HEK293 (cell line): ENCODE measurements around the gene ADK.

ENCODE experiments used
- CTCF ChIA-PET: fragments of 350-600 bp; formaldehyde crosslinking; extraction: SDS; loops from one replicate; lab custom pipeline; 2021; ENCODE audit warnings: antibody characterized with exemption; lab: Yijun Ruan, JAX
- POLR2A ChIA-PET: fragments of 300-600 bp; formaldehyde crosslinking; extraction: SDS; loops from one replicate; lab custom pipeline; 2020; ENCODE audit warnings: antibody characterized with exemption, inconsistent platforms; lab: Yijun Ruan, JAX
- H3K27ac ChIP-seq: fragments of 200-500 bp; sonication (Bioruptor generic); 2 replicates; pipeline ENCODE4 v1.5.1; 2014; ENCODE audit warnings: low read depth, low read length, control low read depth, inconsistent platforms; ENCODE audit errors: extremely low read depth
- H3K36me3 ChIP-seq, 2 experiments: fragments of 200-500 bp in 1 of 2; sonication (Bioruptor generic) in 1 of 2; 1 replicate in 1 of 2; 2 replicates in 1 of 2; pipeline ENCODE4 v1.5.1; 2014 to 2017; ENCODE audit warnings: inconsistent platforms in 2 of 2, low read length in 2 of 2; ENCODE audit not compliant: control insufficient read depth in 2 of 2, insufficient read depth in 1 of 2
- H3K4me1 ChIP-seq: fragments of 200-500 bp; sonication (Bioruptor generic); 2 replicates; pipeline ENCODE4 v1.5.1; 2014; ENCODE audit warnings: mild to moderate bottlenecking, low read length, inconsistent platforms; ENCODE audit not compliant: control insufficient read depth, insufficient read depth
- H3K4me3 ChIP-seq: 2 replicates; pipeline ENCODE4 v1.5.1; 2011; ENCODE audit warnings: low read depth, mild to moderate bottlenecking, control low read depth, low read length, moderate library complexity
- H3K9me3 ChIP-seq: fragments of 200-500 bp; sonication (Bioruptor generic); 2 replicates; pipeline ENCODE4 v1.5.1; 2014; ENCODE audit warnings: low read depth, low read length, inconsistent platforms; ENCODE audit not compliant: control insufficient read depth, insufficient read depth
- KLF7 ChIP-seq: fragments of 450-650 bp; formaldehyde crosslinking; IDR thresholded peaks from 2 replicates; pipeline ENCODE4 v1.5.1; 2016; ENCODE audit warnings: missing biosample characterization, missing genetic modification characterization, borderline replicate concordance
- KLF9 ChIP-seq: fragments of 450-650 bp; formaldehyde crosslinking; IDR thresholded peaks from 2 replicates; pipeline ENCODE4 v1.5.1; 2016; ENCODE audit warnings: missing biosample characterization, missing genetic modification characterization, low read depth
- PBX3 ChIP-seq: sonication (generic); formaldehyde crosslinking; IDR thresholded peaks from 2 replicates; pipeline ENCODE4 v1.8.1; 2022; ENCODE audit warnings: mild to moderate bottlenecking, moderate library complexity, missing genetic modification reagents
- SETDB1 ChIP-seq: IDR thresholded peaks from one replicate; pipeline ENCODE4 v1.6.1; 2017; ENCODE audit warnings: mild to moderate bottlenecking, low read length, moderate library complexity, mixed read lengths; ENCODE audit not compliant: insufficient read length
- TCF7L2 ChIP-seq: IDR thresholded peaks from 2 replicates; pipeline ENCODE4 v1.6.1; 2011; ENCODE audit warnings: low read depth, mild to moderate bottlenecking, inconsistent platforms, low read length, moderate library complexity, borderline replicate concordance
- ZNF211 ChIP-seq: fragments of 450-650 bp; formaldehyde crosslinking; IDR thresholded peaks from 2 replicates; pipeline ENCODE4 v1.5.1; 2016; ENCODE audit warnings: low read depth, missing biosample characterization, missing genetic modification characterization
- ZNF394 ChIP-seq: fragments of 450-650 bp; formaldehyde crosslinking; IDR thresholded peaks from 2 replicates; pipeline ENCODE4 v1.5.1; 2016; ENCODE audit warnings: missing biosample characterization, missing genetic modification characterization, mild to moderate bottlenecking, moderate library complexity, borderline replicate concordance
- ZNF513 ChIP-seq: fragments of 450-650 bp; IDR thresholded peaks from 2 replicates; pipeline ENCODE4 v1.5.1; 2018; ENCODE audit warnings: missing biosample characterization, missing genetic modification characterization
- ZNF529 ChIP-seq: fragments of 450-650 bp; formaldehyde crosslinking; IDR thresholded peaks from 2 replicates; pipeline ENCODE4 v1.5.1; 2017; ENCODE audit warnings: missing genetic modification characterization, missing biosample characterization; ENCODE audit not compliant: insufficient replicate concordance
- ZNF571 ChIP-seq: fragments of 450-650 bp; formaldehyde crosslinking; IDR thresholded peaks from 2 replicates; pipeline ENCODE4 v1.5.0; 2017; ENCODE audit warnings: missing biosample characterization, missing genetic modification characterization
- ZNF585B ChIP-seq: fragments of 450-650 bp; formaldehyde crosslinking; IDR thresholded peaks from 2 replicates; pipeline ENCODE4 v1.5.1; 2016; ENCODE audit warnings: missing biosample characterization, missing genetic modification characterization
- ZNF747 ChIP-seq: fragments of 450-650 bp; formaldehyde crosslinking; IDR thresholded peaks from 2 replicates; pipeline ENCODE4 v1.5.1; 2016; ENCODE audit warnings: missing biosample characterization, missing genetic modification characterization
- ZNF768 ChIP-seq: fragments of 450-650 bp; formaldehyde crosslinking; IDR thresholded peaks from 2 replicates; pipeline ENCODE4 v1.5.1; 2018; ENCODE audit warnings: missing biosample characterization, mild to moderate bottlenecking, missing genetic modification characterization
- ZXDB ChIP-seq: fragments of 450-650 bp; formaldehyde crosslinking; IDR thresholded peaks from 2 replicates; pipeline ENCODE4 v1.5.1; 2016; ENCODE audit warnings: missing biosample characterization, missing genetic modification characterization
- TF ChIP-seq, protein P1 (sequence below): fragments of 450-650 bp; formaldehyde crosslinking; IDR thresholded peaks from 2 replicates; pipeline ENCODE4 v1.5.1; 2017; ENCODE audit warnings: missing biosample characterization, missing genetic modification characterization

ADK gene

DNA sequence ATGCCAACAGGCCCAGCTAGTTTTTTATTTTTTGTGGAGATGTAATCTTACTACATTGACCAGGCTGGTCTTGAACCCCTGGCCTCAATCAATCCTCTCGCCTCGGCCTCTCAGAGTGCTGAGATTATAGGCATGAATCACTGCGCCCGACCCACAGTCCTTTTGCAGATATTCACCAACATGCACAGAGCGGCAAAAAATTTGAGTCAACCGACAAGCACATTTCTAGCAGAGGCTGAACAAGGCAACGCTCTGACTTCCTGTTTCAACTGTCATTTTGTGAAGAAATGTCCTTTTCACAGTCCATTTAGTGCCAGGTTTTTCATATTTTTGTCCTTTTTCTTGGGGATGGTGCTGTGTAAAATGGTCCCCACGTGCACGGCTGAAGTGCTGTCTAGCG, 604.3 kb downstream of the ADK start:
- H3K4me3 ChIP-seq: no peak overlapping the region
- no peak overlapping the region for H3K27ac ChIP-seq
- CTCF ChIA-PET: interaction anchor here (0.7 to 1.6 kb wide), 3 partner anchors 79 to 267 kb away, joined by 3 to 4 read pairs (median 4); no protein-coding TSS in a partner anchor
- POLR2A ChIA-PET: no interaction called here
- TF ChIP-seq KLF9 (tag by site-specific recombination) (no peak), ZNF394 (no peak), ZNF585B (tag by site-specific recombination) (no peak), PBX3 (no peak), ZNF747 (tag by site-specific recombination) (no peak), ZXDB (tag by site-specific recombination) (no peak), SETDB1 (no peak), ZNF513 (no peak), TCF7L2 (no peak), ZNF571 (tag by site-specific recombination) (no peak), ZNF768 (no peak), KLF7 (tag by site-specific recombination) (no peak), ZNF211 (no peak), ZNF529 (no peak)
- TF ChIP-seq, protein P1, sequence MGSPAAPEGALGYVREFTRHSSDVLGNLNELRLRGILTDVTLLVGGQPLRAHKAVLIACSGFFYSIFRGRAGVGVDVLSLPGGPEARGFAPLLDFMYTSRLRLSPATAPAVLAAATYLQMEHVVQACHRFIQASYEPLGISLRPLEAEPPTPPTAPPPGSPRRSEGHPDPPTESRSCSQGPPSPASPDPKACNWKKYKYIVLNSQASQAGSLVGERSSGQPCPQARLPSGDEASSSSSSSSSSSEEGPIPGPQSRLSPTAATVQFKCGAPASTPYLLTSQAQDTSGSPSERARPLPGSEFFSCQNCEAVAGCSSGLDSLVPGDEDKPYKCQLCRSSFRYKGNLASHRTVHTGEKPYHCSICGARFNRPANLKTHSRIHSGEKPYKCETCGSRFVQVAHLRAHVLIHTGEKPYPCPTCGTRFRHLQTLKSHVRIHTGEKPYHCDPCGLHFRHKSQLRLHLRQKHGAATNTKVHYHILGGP (tag by site-specific recombination): no peak
- H3K9me3 ChIP-seq: no peaks in the 10 kb centered on the region
- no peaks in the 10 kb centered on the region for H3K36me3 ChIP-seq
- no peaks in the 10 kb centered on the region; the same call in 1 of the 2 replicates for H3K4me1 ChIP-seq
